Chondrocyte (in vitro differentiated cells): Measurements from ENCODE around the gene SMARCB1. TPM values are rescaled to one million over a fixed set of nuclear protein-coding genes. Genes with fewer than 3 reads are reported as not detected.

Experiments
- DNase-seq: peaks from one replicate; pipeline ENCODE4 v3.0.0; 2021; ENCODE audit warnings: mixed read lengths, low spot score
- H3K27ac Mint-ChIP-seq: one replicate; pipeline ENCODE4 v1.8.0; 2021; ENCODE audit warnings: mild to moderate bottlenecking, moderate library complexity, mixed read lengths; ENCODE audit not compliant: unreplicated experiment
- H3K27me3 Mint-ChIP-seq: 2 replicates; pipeline ENCODE4 v1.8.0; 2021; ENCODE audit warnings: low read depth, mixed read lengths
- H3K36me3 Mint-ChIP-seq: 2 replicates; pipeline ENCODE4 v1.8.0; 2021; ENCODE audit warnings: low read depth, mixed read lengths
- H3K4me1 Mint-ChIP-seq: 2 replicates; pipeline ENCODE4 v1.8.0; 2021; ENCODE audit warnings: low read depth, mild to moderate bottlenecking, mixed read lengths
- H3K4me3 Mint-ChIP-seq: one replicate; pipeline ENCODE4 v1.8.0; 2021; ENCODE audit warnings: mild to moderate bottlenecking, moderate library complexity, mixed read lengths; ENCODE audit not compliant: unreplicated experiment
- H3K9me3 Mint-ChIP-seq: 2 replicates; pipeline ENCODE4 v1.8.0; 2021; ENCODE audit warnings: low read depth, mixed read lengths
- total RNA-seq: library from RNA; stranded (reverse); gene quantifications from 3 replicates; pipeline ENCODE4 v1.2.1, GENCODE V29; 2021
- TF ChIP-seq, protein P1 (sequence below): fragments of 200-600 bp; sonication (generic); IDR thresholded peaks from 2 replicates; pipeline ENCODE4 v1.5.0; 2021; ENCODE audit warnings: antibody characterized with exemption, mild to moderate bottlenecking, moderate library complexity

SMARCB1 gene
- total RNA-seq, 1 donor from 2014 or later = 102 TPM

DNA sequence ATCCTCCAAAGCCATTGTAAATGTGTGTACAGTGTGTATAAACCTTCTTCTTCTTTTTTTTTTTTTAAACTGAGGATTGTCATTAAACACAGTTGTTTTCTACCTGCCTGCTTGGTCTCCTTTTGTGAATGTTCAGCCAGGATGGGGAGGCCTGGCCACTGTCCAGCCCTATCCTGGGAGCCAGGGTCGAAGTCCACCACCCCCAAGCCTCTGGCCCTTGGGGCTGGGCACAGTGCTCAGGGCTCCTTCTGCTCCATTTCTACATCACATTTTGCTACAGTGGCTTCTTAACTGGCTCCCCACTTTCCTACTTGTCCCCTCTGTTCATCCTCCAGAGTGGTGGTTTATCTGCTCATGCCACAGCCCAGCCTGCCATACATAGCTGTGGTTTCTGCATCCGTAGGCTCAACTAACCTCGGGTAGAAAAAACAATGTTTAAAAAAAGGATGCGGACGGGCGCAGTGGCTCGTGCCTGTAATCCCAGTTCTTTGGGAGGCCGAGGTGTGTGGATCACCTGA, 2.5 kb upstream of the SMARCB1 start:
- no peaks in the 10 kb centered on the region for H3K27me3 Mint-ChIP-seq
- H3K36me3 Mint-ChIP-seq = peaks cover 3% of the 10 kb centered on the region
- peaks cover 55% of the 10 kb centered on the region for H3K4me1 Mint-ChIP-seq
- TF ChIP-seq, protein P1, sequence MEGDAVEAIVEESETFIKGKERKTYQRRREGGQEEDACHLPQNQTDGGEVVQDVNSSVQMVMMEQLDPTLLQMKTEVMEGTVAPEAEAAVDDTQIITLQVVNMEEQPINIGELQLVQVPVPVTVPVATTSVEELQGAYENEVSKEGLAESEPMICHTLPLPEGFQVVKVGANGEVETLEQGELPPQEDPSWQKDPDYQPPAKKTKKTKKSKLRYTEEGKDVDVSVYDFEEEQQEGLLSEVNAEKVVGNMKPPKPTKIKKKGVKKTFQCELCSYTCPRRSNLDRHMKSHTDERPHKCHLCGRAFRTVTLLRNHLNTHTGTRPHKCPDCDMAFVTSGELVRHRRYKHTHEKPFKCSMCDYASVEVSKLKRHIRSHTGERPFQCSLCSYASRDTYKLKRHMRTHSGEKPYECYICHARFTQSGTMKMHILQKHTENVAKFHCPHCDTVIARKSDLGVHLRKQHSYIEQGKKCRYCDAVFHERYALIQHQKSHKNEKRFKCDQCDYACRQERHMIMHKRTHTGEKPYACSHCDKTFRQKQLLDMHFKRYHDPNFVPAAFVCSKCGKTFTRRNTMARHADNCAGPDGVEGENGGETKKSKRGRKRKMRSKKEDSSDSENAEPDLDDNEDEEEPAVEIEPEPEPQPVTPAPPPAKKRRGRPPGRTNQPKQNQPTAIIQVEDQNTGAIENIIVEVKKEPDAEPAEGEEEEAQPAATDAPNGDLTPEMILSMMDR = no peak
- H3K9me3 Mint-ChIP-seq = no peaks in the 10 kb centered on the region
- H3K27ac Mint-ChIP-seq = peak overlapping the region; percentile 67
- no peak overlapping the region for H3K4me3 Mint-ChIP-seq
- no peak for DNase-seq

DNA sequence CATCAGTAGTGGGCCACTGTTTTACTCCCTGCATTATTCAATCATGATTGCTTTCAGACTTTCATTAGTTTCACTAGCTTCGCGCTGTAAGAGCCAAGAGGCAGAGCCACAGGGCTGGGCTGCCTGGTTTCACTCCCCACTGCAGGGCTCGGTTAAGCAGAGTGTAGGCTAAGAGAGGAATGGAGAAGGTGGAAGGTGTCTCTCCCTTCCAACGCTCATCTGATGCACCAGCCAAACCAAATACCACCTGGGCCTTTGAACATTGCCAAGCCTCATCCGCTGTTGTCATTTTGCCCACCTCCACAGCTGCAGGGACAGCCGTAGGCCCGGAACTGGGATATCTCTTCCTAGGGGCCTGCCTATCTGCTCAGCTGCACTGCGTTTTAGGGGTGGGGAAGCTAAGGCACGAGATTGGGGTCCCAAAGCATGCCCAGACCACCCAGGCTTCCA, 480 bp upstream of the SMARCB1 start:
- Mint-ChIP-seq H3K27ac (peak overlapping the region; percentile 91), H3K9me3 (no peaks in the 10 kb centered on the region), H3K36me3 (no peaks in the 10 kb centered on the region), H3K27me3 (no peaks in the 10 kb centered on the region), H3K4me3 (peak overlapping the region; percentile 83), H3K4me1 (peaks cover 54% of the 10 kb centered on the region)
- TF ChIP-seq, protein P1 = no peak
- no peak for DNase-seq

DNA sequence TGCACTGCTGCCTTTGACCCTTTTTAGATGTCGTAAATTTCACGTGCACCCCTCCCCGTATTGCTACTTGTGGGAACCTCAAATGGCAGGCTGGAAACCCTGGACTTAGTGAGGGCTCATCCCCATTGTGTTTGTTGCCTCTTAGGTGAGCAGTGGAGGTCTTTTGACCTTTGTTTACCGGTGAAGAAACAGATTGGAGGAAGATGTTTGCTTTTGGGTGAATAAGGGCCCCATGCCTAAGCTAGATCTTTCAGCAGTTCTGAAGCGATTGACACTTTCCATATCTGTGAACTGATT, 782 bp downstream of the SMARCB1 start:
- Mint-ChIP-seq H3K27ac (peak overlapping the region; percentile 88), H3K4me1 (peaks cover 51% of the 10 kb centered on the region), H3K27me3 (no peaks in the 10 kb centered on the region), H3K4me3 (peak overlapping the region; percentile 83), H3K36me3 (peaks cover 2% of the 10 kb centered on the region), H3K9me3 (no peaks in the 10 kb centered on the region)
- no peak for DNase-seq
- TF ChIP-seq, protein P1 = no peak

DNA sequence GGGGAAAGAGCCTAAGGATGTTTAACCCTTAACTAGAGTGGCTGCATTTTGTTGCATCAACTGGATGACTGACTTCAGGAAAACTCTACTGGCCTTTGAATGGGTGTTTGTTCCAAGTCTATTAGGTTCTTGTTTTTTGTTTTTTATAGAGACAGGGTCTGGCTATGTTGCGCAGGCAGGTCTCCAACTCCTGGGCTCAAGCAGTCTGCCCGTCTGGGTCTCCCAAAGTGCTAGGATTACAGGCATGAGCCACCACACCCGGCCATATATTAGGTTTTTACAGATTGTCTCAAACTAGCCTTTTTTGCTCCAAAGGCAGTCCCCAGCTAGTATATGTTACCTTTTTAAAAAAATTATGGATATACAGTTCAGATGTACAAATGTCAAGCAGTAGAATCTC, 1.1 kb downstream of the SMARCB1 start:
- TF ChIP-seq, protein P1 = no peak
- peaks cover 51% of the 10 kb centered on the region for H3K4me1 Mint-ChIP-seq
- no peaks in the 10 kb centered on the region for H3K27me3 Mint-ChIP-seq
- no peak for DNase-seq
- no peaks in the 10 kb centered on the region for H3K9me3 Mint-ChIP-seq
- peak overlapping the region; percentile 83 for H3K4me3 Mint-ChIP-seq
- H3K27ac Mint-ChIP-seq = peak overlapping the region; percentile 88
- peaks cover 2% of the 10 kb centered on the region for H3K36me3 Mint-ChIP-seq

DNA sequence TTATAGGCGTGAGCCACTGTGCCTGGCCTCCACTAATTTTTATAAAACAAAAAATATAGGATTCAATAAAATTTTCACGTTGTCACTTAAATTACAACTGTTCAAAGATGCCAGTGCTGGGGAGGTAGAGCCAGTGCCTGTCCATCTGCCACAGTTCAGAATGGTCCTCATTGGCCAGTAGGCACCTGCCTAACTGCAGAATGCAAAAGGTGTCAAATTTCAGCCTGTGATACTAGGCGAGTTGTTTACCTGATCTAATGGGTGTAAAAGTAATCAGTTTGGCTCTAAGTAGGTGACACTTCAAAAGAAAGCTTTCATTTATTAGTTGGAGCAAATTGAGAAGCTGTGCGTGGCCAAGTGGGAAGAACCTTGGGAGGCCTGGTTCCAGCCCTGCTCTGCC, 2.4 kb downstream of the SMARCB1 start:
- Mint-ChIP-seq H3K36me3 (peaks cover 6% of the 10 kb centered on the region), H3K9me3 (no peaks in the 10 kb centered on the region), H3K27me3 (no peaks in the 10 kb centered on the region), H3K4me1 (peaks cover 42% of the 10 kb centered on the region), H3K27ac (peak overlapping the region; percentile 3), H3K4me3 (no peak overlapping the region)
- TF ChIP-seq, protein P1 = no peak
- peak; percentile 12 for DNase-seq
